Measurements from ENCODE around the gene TPSD1.

TPSD1 gene

GRCh38 chr16:1306334-1306733 is 50.5 kb downstream of the TPSD1 start:
- in situ Hi-C loops (cut with MboI; ENCODE audit: low pct_unique_long_range_greater_than_20kb, low sequenced_read_pairs, unreplicated experiment): no loop called here
- TF ChIP-seq CTCF (IDR thresholded peaks at IDR 0.05; ENCODE audit: extremely low read depth, insufficient read depth, missing control alignments): no peak
- DNase-seq (ENCODE audit: low spot score): no peak

GRCh38 chr16:1308036-1308976 is 52.4 kb downstream of the TPSD1 start:
- in situ Hi-C loops (cut with MboI; ENCODE audit: low pct_unique_long_range_greater_than_20kb, low sequenced_read_pairs, unreplicated experiment): no loop called here
- no peak for TF ChIP-seq CTCF (IDR thresholded peaks at IDR 0.05; ENCODE audit: extremely low read depth, insufficient read depth, missing control alignments)
- no peak for DNase-seq (ENCODE audit: low spot score)
